Measurements from ENCODE around the gene ZNRD2. TPM values are rescaled to one million over a fixed set of nuclear protein-coding genes. Genes with fewer than 3 reads are reported as not detected.
A peak's percentile ranks its signal among the peaks of the same experiment; 100 is the strongest.

Gene ZNRD2
- total RNA-seq, 1 donor from 2014 or later, result 40.9 TPM

- H3K36me3 Mint-ChIP-seq (ENCODE audit: low read depth), result peaks cover 22% of the 10 kb centered on the region
- no peaks in the 10 kb centered on the region for H3K9me3 Mint-ChIP-seq
- ChIA-PET POLR2A (interaction anchor here (0.6 to 11.1 kb wide), 6 partner anchors 15 to 85 kb away, joined by 4 to 239 read pairs (median 35); partner anchors contain the start of genes EHBP1L1, FAM89B and ZNRD2), CTCF (interaction anchor here (1.2 to 4.9 kb wide), 5 partner anchors 16 to 51 kb away, joined by 3 to 67 read pairs (median 34); partner anchors contain the start of genes EHBP1L1, FAM89B and ZNRD2)
- ATAC-seq (ENCODE audit: low read depth) (no peak), DNase-seq (no peak)
- no peaks in the 10 kb centered on the region for H3K27me3 Mint-ChIP-seq
- H3K4me3 Mint-ChIP-seq, result no peak overlapping the region
- intact Hi-C loops (cut with micrococcal nuclease), result no loop called here
- peaks cover 39% of the 10 kb centered on the region for H3K4me1 Mint-ChIP-seq
- TF ChIP-seq, protein P1, sequence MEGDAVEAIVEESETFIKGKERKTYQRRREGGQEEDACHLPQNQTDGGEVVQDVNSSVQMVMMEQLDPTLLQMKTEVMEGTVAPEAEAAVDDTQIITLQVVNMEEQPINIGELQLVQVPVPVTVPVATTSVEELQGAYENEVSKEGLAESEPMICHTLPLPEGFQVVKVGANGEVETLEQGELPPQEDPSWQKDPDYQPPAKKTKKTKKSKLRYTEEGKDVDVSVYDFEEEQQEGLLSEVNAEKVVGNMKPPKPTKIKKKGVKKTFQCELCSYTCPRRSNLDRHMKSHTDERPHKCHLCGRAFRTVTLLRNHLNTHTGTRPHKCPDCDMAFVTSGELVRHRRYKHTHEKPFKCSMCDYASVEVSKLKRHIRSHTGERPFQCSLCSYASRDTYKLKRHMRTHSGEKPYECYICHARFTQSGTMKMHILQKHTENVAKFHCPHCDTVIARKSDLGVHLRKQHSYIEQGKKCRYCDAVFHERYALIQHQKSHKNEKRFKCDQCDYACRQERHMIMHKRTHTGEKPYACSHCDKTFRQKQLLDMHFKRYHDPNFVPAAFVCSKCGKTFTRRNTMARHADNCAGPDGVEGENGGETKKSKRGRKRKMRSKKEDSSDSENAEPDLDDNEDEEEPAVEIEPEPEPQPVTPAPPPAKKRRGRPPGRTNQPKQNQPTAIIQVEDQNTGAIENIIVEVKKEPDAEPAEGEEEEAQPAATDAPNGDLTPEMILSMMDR (IDR thresholded peaks at IDR 0.05), result no peak
- H3K27ac Mint-ChIP-seq, result no peak overlapping the region
These were observed 21.9 kb downstream of the ZNRD2 start for GRCh38 chr11:65591939-65592857.

- ATAC-seq (ENCODE audit: low read depth) (no peak), DNase-seq (no peak)
- intact Hi-C loops (cut with micrococcal nuclease), result loop anchor here (1.0 kb wide), 1 partner anchor 53 kb away; no protein-coding TSS in a partner anchor
- TF ChIP-seq, protein P1 (IDR thresholded peaks at IDR 0.05), result no peak
- peaks cover 31% of the 10 kb centered on the region for H3K4me1 Mint-ChIP-seq
- ChIA-PET POLR2A (interaction anchor here (0.6 to 11.1 kb wide), 8 partner anchors 10 to 1428 kb away, joined by 3 to 239 read pairs (median 7); partner anchors contain the start of genes EHBP1L1, FAM89B, PCNX3 and SCYL1), CTCF (interaction anchor here (0.9 to 4.1 kb wide), 16 partner anchors 11 to 243 kb away, joined by 3 to 48 read pairs (median 4); partner anchors contain the start of genes EHBP1L1, FAM89B, SIPA1 and ZNRD2)
- no peaks in the 10 kb centered on the region for H3K27me3 Mint-ChIP-seq
- H3K36me3 Mint-ChIP-seq (ENCODE audit: low read depth), result peaks cover 27% of the 10 kb centered on the region
- no peak overlapping the region for H3K4me3 Mint-ChIP-seq
- no peak overlapping the region for H3K27ac Mint-ChIP-seq
- no peaks in the 10 kb centered on the region for H3K9me3 Mint-ChIP-seq
These were observed 22.7 kb downstream of the ZNRD2 start for GRCh38 chr11:65592858-65593517.

DNA sequence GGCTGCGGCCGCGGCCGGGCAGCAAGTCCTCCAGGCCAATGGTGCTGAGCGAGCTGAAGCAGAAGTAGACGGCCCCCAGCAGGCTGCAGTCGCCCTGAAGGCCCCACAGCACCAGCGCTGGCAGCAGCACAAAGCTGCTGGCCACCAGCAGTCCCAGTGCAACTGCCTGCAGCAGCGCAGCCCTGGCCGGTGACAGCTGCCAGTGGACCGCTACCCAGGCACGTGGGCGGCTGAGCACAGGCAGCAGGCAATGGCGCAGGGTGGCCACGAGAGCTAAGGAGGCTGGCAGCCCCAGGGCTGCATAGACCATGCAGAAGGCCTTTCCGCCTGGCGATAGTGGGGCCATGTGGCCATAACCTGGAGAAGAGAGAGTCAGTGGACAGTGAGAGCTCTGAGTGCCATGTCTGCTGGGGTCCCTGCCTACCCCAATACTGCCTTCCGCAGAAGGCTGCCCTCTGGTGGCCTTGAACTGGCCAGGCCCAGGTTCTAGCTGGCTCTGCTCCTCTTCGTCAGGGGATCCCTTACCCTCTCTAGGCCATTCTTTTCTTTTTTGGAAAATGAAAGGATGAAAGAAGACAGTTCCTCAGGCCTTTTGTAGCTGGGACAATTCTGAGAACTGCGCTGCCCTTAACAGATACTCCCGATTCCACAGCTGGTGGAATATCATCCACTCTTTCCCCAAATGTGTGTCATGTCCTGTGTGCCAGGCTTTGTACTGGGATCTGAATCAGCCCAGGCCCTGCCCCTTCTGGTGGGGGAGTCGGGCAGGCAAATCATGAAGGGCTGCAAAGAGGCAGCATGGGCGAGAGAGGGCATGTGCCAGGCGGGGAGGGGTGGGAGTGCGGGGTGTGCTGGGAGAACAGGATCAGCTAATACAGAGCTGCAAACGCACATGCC is 23.5 kb downstream of the ZNRD2 start:
- ATAC-seq (ENCODE audit: low read depth) (peak; percentile 41), DNase-seq (no peak)
- TF ChIP-seq, protein P1 (IDR thresholded peaks at IDR 0.05), result peak; percentile 37
- ChIA-PET CTCF (interaction anchor here (0.9 to 4.1 kb wide), 22 partner anchors 9 to 244 kb away, joined by 3 to 48 read pairs (median 4); partner anchors contain the start of genes EHBP1L1, FAM89B, PCNX3 and SIPA1), POLR2A (interaction anchor here (0.5 to 11.1 kb wide), 12 partner anchors 9 to 1429 kb away, joined by 3 to 239 read pairs (median 5); partner anchors contain the start of genes EHBP1L1, FAM89B, PCNX3 and SCYL1)
- intact Hi-C loops (cut with micrococcal nuclease), result loop anchor here (1.0 kb wide), 1 partner anchor 53 kb away; no protein-coding TSS in a partner anchor
- no peaks in the 10 kb centered on the region for H3K27me3 Mint-ChIP-seq
- H3K4me3 Mint-ChIP-seq, result no peak overlapping the region
- peaks cover 33% of the 10 kb centered on the region for H3K36me3 Mint-ChIP-seq (ENCODE audit: low read depth)
- peaks cover 23% of the 10 kb centered on the region for H3K4me1 Mint-ChIP-seq
- no peaks in the 10 kb centered on the region for H3K9me3 Mint-ChIP-seq
- no peak overlapping the region for H3K27ac Mint-ChIP-seq

DNA sequence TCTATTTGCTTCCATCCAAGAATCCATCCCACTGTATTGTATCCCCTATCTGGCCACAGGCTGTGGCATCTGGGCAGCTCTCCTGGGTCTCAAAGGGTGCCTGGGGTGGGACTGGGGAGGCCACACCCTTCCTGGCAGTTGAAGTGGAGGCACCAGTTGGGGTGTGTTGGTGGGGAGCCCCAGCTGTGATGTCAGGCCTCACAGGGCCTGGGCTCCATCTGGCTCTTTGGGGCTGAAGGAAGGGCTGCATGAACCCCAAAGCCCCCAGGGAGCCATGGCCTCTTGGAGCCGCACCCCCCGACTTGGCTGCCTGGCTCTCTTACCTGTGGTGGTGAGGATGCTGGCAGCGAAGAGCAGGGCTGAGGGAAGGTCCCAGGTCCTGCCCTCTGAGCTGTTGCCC is 24.9 kb downstream of the ZNRD2 start:
- Mint-ChIP-seq H3K36me3 (ENCODE audit: low read depth) (peaks cover 34% of the 10 kb centered on the region), H3K4me3 (no peak overlapping the region), H3K4me1 (peaks cover 12% of the 10 kb centered on the region), H3K27me3 (no peaks in the 10 kb centered on the region), H3K27ac (no peak overlapping the region), H3K9me3 (no peaks in the 10 kb centered on the region)
- intact Hi-C loops (cut with micrococcal nuclease), result no loop called here
- DNase-seq (no peak), ATAC-seq (ENCODE audit: low read depth) (no peak)
- ChIA-PET CTCF (interaction anchor here (1.3 to 3.7 kb wide), 6 partner anchors 17 to 64 kb away, joined by 3 to 48 read pairs (median 5); partner anchors contain the start of genes FAM89B, SIPA1 and ZNRD2), POLR2A (interaction anchor here (0.6 to 11.1 kb wide), 5 partner anchors 14 to 78 kb away, joined by 3 to 239 read pairs (median 6); partner anchors contain the start of gene EHBP1L1)
- TF ChIP-seq, protein P1 (IDR thresholded peaks at IDR 0.05), result no peak
